Esophagus squamous epithelium (tissue), 5 donors: ENCODE results near the gene IGFBP5. TPM values are rescaled to one million over a fixed set of nuclear protein-coding genes. Genes with fewer than 3 reads are reported as not detected.
A peak's percentile ranks its signal among the peaks of the same experiment; 100 is the strongest.

Experiments used
- DNase-seq: peaks from one replicate; lab custom pipeline; 2025; lab: John Stamatoyannopoulos, UW
- H3K27ac ChIP-seq, 4 donors: fragments of 200-600 bp; sonication (generic); one replicate each; pipeline ENCODE4 v1.5.1; 2016 to 2019; ENCODE audit warnings: mild to moderate bottlenecking in 1 of 4
- H3K27me3 ChIP-seq, 4 donors: fragments of 200-600 bp; sonication (generic); 1 replicate in 3 of 4; 2 replicates in 1 of 4; pipeline versions ENCODE4 v1.5.1 to v1.6.0; 2017 to 2021; ENCODE audit warnings: antibody characterized with exemption in 1 of 4
- H3K36me3 ChIP-seq, 3 donors: fragments of 200-600 bp; sonication (generic); one replicate each; pipeline ENCODE4 v1.5.1; 2016 to 2019
- H3K4me1 ChIP-seq, 3 donors: fragments of 200-600 bp; sonication (generic); one replicate each; pipeline ENCODE4 v1.5.1; 2017 to 2019
- H3K4me3 ChIP-seq, 4 donors: fragments of 200-600 bp; sonication (generic); 1 replicate in 3 of 4; 2 replicates in 1 of 4; pipeline ENCODE4 v1.5.1; 2016 to 2019; ENCODE audit warnings: mild to moderate bottlenecking in 2 of 4, moderate library complexity in 1 of 4
- H3K9me3 ChIP-seq, 3 donors: fragments of 200-600 bp; sonication (generic); one replicate each; pipeline ENCODE4 v1.5.1; 2016 to 2019
- CTCF ChIP-seq, 6 experiments: fragments of 450-650 bp in 4 of 6; fragments of 200-600 bp in 2 of 6; sonication (generic) in 2 of 6; IDR thresholded peaks; one replicate each; pipeline ENCODE4 v1.5.1; 2016 to 2019; ENCODE audit warnings: antibody characterized with exemption in 6 of 6, mild to moderate bottlenecking in 4 of 6, moderate library complexity in 4 of 6
- POLR2A ChIP-seq, 4 donors: fragments of 450-650 bp; IDR thresholded peaks; one replicate each; pipeline ENCODE4 v1.6.1; 2017; ENCODE audit warnings: antibody characterized with exemption in 4 of 4, mild to moderate bottlenecking in 4 of 4, moderate library complexity in 3 of 4
- WGBS, 2 donors: methylation state at CpG; one replicate each; pipeline ENCODE4 v1.1.5; 2018; 5-methylcytosine and 5-hydroxymethylcytosine counted together
- intact Hi-C: fragments of 100-400 bp; cut with DNase I; formaldehyde crosslinking; loops from one replicate; pipeline ENCODE4 v1.15.0; 2022
- total RNA-seq, 4 donors: library from RNA; depleted of rRNA; stranded (reverse); fragments of >200 nt; gene quantifications; one replicate each; pipeline ENCODE4 v1.1.0, GENCODE V29; 2016
- donor health status: DM: yes; HTN: yes; CAD: no.

IGFBP5 gene
- total RNA-seq, 4 donors from 2014 or later = 26.9 to 899 (median 95.4) TPM

GRCh38 chr2:216698895-216699294, 3.5 kb upstream of the IGFBP5 start:
- intact Hi-C loops = loop anchor here (5.0 to 10.0 kb wide), 3 partner anchors 446 to 1013 kb away; no protein-coding TSS in a partner anchor
- Histone ChIP-seq H3K9me3 (no peaks in the 10 kb centered on the region), H3K36me3 (no peaks in the 10 kb centered on the region), H3K4me1 (peaks cover 27 to 69% (median 33%) of the 10 kb centered on the region in 3 donors), H3K27me3 (peaks cover 0 to 42% (median 0%) of the 10 kb centered on the region in 4 donors), H3K27ac (peak overlapping the region in 2 of 4 donors; percentile 54 to 70), H3K4me3 (no peak overlapping the region)
- TF ChIP-seq POLR2A (IDR thresholded peaks at IDR 0.05) (no peak), CTCF (IDR thresholded peaks at IDR 0.05) (peak; percentile 15 to 75 (median 67))
- DNase-seq = no peak
- 8 to 15% methylated on average over 5 of the region's 5 CpGs for WGBS, 2 donors

DNA sequence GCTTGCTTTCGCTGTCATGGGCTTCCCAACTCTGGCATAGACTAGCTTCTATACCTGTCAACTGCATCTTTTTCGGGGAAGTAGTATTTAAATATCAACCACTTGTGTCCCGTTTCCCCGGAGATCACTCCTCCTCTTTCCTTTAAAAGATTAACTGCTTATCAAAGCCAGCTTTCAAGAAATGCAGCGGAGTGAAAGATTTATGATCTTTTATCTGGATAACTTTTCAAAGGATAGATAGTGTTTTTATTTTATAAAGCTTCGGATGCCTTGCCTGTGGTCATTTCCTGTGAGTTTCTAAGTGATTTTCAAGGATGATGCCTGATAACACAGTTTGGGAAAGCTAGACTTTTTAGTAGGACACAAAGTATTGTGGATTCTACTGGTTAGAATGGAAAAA, 2.9 kb upstream of the IGFBP5 start:
- no peak for DNase-seq
- no peak overlapping the region for H3K4me3 ChIP-seq
- intact Hi-C loops = loop anchor here (5.0 to 10.0 kb wide), 3 partner anchors 447 to 1014 kb away; no protein-coding TSS in a partner anchor
- TF ChIP-seq CTCF (IDR thresholded peaks at IDR 0.05) = no peak
- TF ChIP-seq POLR2A (IDR thresholded peaks at IDR 0.05) = no peak
- WGBS, 2 donors = 51 to 59% methylated on average over 6 of the region's 6 CpGs
- no peaks in the 10 kb centered on the region for H3K9me3 ChIP-seq
- H3K36me3 ChIP-seq = no peaks in the 10 kb centered on the region
- H3K27ac ChIP-seq = peak overlapping the region in 3 of 4 donors; percentile 1 to 70 (median 54)
- peaks cover 0 to 48% (median 0%) of the 10 kb centered on the region in 4 donors for H3K27me3 ChIP-seq
- H3K4me1 ChIP-seq = peaks cover 33 to 75% (median 38%) of the 10 kb centered on the region in 3 donors

DNA sequence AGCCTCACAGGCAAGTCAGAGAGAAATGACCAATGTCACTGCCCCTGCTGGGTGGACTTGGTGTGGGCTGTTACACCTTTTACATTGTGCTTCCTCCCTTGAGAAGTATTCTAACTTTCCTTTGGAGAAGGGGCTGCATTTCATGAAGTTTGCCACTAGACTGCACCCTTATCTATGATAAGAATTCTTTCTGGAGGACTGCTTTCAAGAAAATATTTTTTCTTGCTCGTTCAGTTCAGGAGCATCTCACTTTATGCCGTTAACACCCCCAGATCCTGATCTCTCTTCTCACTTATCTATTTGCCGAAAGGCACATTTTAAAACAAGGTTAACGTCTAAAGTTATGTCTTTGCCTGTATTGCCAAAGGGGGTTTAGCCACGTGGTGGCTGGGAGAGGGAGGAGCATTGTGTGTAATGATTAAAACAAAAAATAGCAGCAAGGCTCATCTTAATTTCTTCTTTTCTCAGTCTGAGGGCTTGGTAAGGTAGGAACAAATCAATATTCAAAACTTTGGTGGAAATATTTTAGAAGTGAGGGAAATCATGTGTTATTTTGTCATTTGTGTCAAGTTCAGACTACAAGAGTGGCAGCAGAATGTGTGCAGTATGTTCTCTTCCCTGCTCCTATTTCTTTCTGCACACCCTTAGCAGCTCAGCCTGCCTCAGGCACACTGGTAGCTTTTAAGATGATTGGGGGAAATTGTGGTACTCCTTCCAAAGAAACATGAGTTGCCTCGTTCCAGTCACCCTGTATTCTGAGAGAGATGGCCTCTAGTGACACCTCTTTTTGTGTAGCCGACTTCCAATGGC, 1.6 kb upstream of the IGFBP5 start:
- H3K36me3 ChIP-seq = no peaks in the 10 kb centered on the region
- peak overlapping the region; percentile 23 to 89 (median 86) for H3K27ac ChIP-seq
- intact Hi-C loops = loop anchor here (5.0 to 10.0 kb wide), 3 partner anchors 448 to 1015 kb away; no protein-coding TSS in a partner anchor
- H3K4me3 ChIP-seq = no peak overlapping the region
- no peak for TF ChIP-seq POLR2A (IDR thresholded peaks at IDR 0.05)
- TF ChIP-seq CTCF (IDR thresholded peaks at IDR 0.05) = peak; percentile 25 to 62 (median 56)
- WGBS, 2 donors = 23 to 24% methylated on average over 7 of the region's 7 CpGs
- H3K27me3 ChIP-seq = peaks cover 0 to 56% (median 0%) of the 10 kb centered on the region in 4 donors
- H3K9me3 ChIP-seq = no peaks in the 10 kb centered on the region
- no peak for DNase-seq
- H3K4me1 ChIP-seq = peaks cover 34 to 89% (median 38%) of the 10 kb centered on the region in 3 donors

- WGBS, 2 donors = 62 to 67% methylated on average over 1 of the region's 1 CpG
- Histone ChIP-seq H3K27me3 (peaks cover 0 to 63% (median 0%) of the 10 kb centered on the region in 4 donors), H3K4me3 (no peak overlapping the region), H3K4me1 (peaks cover 34 to 95% (median 38%) of the 10 kb centered on the region in 3 donors), H3K9me3 (no peaks in the 10 kb centered on the region), H3K36me3 (no peaks in the 10 kb centered on the region), H3K27ac (peak overlapping the region; percentile 23 to 89 (median 86))
- no peak for TF ChIP-seq POLR2A (IDR thresholded peaks at IDR 0.05)
- no peak for TF ChIP-seq CTCF (IDR thresholded peaks at IDR 0.05)
- DNase-seq = no peak
- intact Hi-C loops = loop anchor here (5.0 to 10.0 kb wide), 3 partner anchors 448 to 1016 kb away; no protein-coding TSS in a partner anchor
Measured at GRCh38 chr2:216696321-216696720, 972 bp upstream of the IGFBP5 start.

GRCh38 chr2:216694826-216695217, 527 bp downstream of the IGFBP5 start:
- no peak for DNase-seq
- H3K4me1 ChIP-seq = peaks cover 32 to 97% (median 33%) of the 10 kb centered on the region in 3 donors
- no peaks in the 10 kb centered on the region for H3K9me3 ChIP-seq
- WGBS, 2 donors = 2 to 3% methylated on average over 10 of the region's 10 CpGs
- peaks cover 0 to 76% (median 0%) of the 10 kb centered on the region in 4 donors for H3K27me3 ChIP-seq
- peak overlapping the region; percentile 73 to 94 (median 89) for H3K27ac ChIP-seq
- H3K4me3 ChIP-seq = peak overlapping the region; percentile 35 to 71 (median 65)
- no peak for TF ChIP-seq CTCF (IDR thresholded peaks at IDR 0.05)
- no peak for TF ChIP-seq POLR2A (IDR thresholded peaks at IDR 0.05)
- intact Hi-C loops = loop anchor here (5.0 to 10.0 kb wide), 3 partner anchors 450 to 1017 kb away; no protein-coding TSS in a partner anchor
- no peaks in the 10 kb centered on the region for H3K36me3 ChIP-seq
